ENCODE measurements around the gene KRT6A.

KRT6A gene

DNA sequence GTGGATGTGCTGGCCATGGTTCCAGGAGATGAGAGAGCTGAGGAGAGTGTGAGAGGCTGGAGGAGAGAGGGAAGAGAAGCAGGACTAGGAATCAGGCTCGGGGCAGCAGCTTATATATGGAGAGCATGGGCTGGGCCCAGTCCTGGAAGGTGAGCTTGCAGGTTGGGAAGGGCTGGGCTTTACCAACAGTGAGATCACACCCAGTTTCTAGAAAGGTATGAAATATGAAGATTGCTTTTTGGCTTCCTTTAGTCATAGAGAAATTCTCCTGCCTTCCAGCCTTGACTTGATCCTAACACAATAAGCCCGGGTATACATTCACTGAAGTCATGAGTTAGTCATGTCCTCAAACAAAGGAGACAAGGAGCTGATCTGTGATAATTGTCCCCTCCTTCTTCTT, at the start of gene KRT6A:
Gene KRT6A (minus strand): TSS at position 86 of the 400 bp plus-strand sequence. CDS start 69 bp downstream, at position 17.
- no peak for DNase-seq (ENCODE audit: low spot score)

DNA sequence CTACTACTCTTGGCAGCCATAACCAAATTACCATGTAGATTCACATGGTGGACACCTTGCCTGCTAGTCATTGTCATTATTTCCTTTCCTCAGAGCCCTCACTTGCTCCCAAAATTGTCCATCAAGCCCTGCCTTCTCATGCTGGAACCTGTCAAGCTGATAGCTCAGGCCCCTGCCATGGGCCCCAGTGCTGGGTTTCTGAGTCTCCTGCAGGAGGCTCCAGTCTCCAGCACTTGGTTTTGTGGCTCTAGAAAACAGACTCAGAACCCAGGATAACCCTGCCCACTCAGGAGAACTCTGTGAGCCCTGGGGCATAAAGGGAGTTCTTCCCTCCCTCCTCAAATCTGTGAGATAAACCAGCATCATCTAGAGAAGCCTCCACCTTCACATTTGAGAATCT, 49.1 kb upstream of the KRT6A start:
- no peak for DNase-seq (ENCODE audit: low spot score)

DNA sequence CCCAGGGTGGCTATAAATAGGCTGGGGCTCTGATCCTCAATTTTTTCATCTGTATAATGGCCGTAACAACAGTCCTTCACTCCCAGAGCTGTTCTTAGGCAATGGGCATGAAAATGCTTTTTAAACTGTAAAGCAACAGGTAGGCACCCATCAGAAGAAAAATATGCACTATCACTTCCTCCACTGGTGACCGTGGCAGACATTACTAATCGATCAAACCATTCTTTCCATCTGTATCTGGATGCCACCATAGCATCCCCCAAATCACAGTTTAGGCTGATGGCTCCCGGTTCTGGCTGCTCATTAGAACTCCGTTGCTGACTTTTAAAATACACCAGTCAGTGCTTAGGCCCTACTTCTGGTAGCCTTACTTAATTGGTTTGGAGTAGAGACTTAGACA, 48.7 kb upstream of the KRT6A start:
- DNase-seq (ENCODE audit: low spot score) = no peak

DNA sequence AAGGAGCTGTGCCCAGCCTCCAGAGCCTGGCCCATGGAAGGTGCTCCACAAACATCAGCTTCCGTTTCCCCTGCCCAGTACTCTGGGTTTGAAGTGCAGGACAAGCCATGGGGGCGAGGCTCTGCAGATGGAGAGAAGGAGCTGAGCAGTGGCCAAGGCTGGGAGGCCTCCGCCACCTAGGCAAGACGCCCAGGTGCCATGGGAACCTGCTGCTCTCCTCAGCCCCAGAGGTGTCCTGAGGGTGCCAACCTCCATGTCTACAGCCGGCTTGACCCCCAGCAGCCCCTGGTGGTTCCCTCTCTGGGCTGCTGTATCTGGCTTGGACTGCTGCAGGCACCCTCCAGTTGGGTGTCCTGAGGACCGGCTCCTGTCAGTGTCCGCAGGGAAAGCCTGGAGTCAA, 47.5 kb upstream of the KRT6A start:
- no peak for DNase-seq (ENCODE audit: low spot score)

DNA sequence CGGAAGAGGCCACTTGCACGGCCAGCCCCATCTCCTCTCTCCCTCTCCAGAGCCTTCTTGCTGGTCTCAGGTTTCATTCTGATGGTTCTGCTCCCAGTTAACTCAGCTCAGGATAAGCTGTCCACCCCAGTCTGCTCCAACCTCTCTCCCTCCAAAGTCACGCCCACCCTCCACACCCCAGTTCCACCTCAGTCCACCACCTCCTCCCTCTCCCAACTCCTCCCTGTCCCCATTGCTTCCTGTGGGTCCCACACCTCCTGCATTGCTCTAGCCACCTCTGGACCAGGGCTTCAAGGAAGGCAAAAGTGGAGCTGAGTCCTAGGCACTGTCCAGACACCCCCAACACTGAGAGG, 46.7 kb upstream of the KRT6A start:
- DNase-seq (ENCODE audit: low spot score) = no peak

DNA sequence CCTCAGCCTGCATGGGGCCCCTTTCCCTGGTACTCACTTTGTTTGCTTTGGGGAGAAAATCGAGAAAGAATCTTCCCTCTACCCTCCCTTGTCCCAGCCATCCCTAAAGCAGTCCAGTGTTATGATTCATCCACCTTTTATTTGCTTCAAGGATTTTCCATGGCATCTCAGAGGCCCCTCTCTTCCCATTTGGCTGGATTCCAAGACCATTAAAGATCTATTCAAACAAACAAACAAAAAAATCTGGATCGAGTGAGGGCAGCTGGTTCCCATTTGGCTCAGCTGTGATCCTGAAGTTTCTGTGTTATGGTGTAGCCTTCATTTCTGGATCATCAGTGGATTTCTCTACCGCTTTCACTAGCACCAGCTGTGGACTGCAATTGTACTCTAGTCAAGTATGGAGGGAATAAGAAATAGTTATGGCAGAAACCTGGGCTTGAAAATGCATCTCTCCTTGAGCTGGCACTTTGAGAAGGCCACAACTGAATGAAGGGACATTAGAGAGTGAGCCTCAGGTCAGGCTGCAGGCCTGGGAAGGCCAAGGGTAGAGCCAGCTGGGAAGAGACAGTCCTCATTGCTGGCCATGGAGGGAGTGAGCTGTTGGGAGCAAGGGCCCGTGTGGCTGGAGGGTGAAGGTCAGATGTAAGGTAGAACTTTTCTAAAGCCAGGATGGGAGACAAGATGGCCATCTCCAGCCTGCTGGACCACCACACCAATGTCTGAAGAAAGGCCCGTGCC, 46.2 kb upstream of the KRT6A start:
- no peak for DNase-seq (ENCODE audit: low spot score)

DNA sequence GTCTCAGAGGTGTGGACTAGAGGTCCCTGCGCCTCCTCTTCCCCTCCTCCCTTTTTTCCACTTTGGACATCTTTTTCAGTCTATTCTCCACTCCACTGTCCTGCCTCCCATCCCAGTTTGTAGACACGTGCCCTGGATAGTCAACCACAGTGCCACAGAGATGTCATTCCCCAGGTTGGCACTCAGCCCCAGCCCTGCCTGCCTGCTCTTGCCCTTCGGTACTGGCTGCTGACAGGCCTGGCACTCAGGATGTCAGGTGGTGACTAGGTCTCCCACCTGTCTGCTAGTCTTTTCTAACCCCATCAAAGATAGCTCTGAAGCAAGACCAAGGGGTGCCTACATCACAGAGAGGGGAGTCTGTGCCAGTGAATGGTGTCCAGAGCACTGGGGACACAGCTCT, 44.0 kb upstream of the KRT6A start:
- DNase-seq (ENCODE audit: low spot score) = no peak

DNA sequence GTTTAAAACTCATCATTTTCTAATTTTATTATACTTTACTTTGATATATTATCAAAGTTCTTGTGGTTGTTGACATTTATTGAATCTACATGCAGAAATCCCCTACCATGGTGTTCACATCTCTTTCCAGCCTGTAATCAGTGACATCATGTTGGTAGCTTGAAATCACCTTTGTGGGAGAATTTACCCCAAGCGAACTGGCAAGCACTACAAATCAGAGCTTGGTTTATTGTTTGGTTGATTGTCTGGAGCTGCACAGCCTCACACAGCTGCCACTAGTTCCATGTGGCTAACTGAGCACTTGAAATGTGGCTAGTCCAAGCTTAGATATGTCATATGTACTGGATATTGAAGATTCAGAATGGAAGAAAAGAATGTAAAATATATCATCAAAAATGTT, 42.5 kb upstream of the KRT6A start:
- DNase-seq (ENCODE audit: low spot score) = no peak

DNA sequence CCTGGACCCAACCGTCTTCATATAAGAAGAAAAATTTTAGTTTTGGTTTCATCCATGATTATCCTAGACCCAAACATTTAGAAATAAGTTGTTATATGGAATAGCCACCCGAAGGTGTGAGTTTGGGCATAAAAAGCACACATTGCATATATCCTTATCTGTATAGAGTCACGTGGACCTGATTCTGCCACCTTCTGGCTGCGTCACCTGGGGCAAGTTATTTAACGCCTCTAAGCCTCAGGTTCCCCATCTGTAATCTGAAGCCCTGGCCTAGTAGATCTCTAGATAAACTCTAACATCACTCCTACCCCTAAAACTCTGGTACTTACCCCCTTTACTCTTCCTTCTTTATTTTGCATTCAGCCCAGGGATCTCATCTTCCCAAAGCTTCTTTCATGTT, 41.4 kb upstream of the KRT6A start:
- no peak for DNase-seq (ENCODE audit: low spot score)

DNA sequence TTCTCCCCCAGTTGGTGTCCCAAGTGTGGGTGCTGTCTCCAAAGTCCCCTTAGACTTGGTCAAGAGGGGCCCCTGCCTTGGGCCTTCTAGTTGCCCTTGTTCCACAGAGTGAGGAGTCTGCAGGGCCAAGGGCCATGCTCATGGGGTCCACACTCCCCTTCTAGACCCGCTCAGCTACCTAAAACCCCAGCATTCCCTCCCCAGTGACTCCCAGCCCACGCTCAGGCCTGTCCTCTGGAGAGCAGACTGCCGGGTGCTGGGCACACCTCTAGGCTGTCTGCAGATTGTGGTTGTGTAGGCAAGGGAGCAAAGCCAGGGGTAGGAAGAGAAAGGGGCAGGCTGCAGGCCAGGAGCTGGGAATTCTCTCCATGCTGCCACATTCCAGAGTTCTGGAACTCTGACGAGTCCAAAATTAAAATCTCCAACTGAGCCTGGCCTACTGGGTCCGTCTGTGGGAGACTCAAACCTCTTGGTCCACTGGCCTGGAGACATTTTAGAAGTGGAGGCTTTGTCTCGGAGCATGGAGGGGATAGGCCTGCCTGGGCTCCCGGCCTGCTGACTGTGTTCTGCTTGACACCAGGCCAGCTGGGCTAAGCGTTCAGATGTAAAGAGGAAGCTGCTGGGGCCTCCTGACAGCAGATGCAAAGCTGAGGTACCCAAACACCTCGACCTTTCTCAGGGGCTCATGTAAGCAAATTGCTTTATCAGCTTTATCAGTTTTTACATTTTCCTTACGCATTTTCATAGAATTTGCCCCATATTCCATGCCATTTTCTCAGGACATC, 40.8 kb upstream of the KRT6A start:
- no peak for DNase-seq (ENCODE audit: low spot score)

DNA sequence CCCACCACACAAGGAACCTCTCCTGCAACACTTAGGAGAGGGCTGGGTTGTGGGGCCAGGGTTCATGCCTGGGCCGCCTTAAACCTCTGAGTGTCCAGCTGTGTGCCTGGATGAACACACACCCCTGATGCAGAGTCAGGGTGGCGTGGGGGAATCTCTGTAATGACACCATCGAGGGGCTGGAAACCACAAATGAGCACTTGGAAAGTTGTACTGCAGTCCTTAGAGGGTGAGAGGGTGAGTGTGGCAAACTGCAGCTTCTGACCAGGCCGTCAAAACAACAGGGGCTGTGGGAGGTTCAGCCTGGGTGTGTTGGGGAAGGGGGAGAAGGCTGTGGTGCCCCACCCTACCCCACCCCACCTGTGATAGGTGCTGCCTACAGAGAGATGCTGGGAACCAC, 39.6 kb upstream of the KRT6A start:
- DNase-seq (ENCODE audit: low spot score) = no peak

DNA sequence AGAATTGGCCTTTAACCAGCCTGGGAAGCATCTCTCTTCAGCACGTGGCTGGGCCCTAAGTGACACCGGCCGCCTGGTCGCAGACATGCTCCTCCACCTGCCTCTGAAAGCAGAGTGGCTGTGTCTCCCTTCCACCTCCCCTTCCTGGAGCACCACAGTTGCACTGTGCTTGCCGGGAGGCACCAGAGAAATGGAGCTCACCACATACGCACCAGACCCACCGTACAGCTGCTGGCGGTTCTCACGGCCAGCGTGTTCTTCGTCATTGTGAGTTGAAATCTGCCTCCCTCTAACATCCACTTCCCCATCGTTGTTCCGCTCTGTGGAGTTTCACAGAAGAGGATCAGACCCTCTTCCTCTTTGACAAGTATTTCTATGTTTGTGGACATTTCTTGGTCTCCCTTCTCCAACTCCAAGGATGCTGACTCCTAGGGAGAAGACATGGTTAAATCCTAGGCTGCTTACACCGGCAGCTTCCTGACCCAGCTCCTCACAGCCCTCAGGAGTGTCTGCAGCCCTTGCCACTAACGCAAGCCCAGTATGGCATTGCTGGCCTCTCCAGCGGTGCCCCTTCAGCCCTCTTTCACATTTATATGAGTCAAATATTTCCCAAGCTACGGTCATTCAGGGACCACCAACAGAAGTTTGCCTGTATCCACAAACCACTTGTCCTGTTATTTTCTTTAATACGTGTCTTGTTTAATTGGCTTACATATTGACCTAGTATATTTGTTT, 38.7 kb upstream of the KRT6A start:
- no peak for DNase-seq (ENCODE audit: low spot score)

DNA sequence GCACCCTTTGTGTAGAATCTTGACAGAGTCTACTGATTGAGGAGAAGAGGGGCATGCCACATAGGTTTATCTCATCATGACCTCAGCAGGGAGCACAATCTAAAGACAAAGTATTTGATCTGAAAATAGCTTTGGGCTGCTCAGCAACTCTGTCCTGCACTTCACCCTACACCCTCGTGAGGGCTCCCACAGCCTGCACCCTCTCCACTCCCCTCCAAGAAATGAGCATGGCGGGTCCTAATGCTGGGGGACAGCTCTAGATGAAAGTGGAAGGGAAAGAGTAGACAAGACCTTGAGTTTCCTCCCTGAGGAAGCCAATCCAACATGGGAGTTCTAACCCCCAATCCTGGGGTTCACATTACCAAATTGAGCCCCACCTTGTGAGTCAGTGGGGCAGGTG, 37.8 kb upstream of the KRT6A start:
- DNase-seq (ENCODE audit: low spot score) = no peak

DNA sequence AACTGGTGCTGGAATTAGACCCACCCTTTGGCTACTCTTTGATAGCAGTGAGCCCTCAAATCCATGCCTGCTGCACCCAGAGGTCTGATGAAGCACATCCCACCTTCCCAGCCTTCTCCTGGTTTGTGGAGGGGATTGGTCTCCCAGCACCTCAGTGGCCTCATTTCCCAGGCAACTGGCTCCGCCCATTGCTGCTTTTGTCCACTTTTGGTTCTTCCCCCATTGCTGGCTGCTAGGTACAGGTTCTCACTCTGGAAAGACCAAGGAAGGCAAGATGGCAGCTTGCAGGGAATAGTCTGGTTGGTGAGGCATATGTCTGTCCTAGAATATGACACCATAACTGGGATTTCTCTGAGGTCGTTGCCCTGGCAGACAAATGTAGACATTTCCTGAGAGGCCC, 37.3 kb upstream of the KRT6A start:
- DNase-seq (ENCODE audit: low spot score) = no peak

DNA sequence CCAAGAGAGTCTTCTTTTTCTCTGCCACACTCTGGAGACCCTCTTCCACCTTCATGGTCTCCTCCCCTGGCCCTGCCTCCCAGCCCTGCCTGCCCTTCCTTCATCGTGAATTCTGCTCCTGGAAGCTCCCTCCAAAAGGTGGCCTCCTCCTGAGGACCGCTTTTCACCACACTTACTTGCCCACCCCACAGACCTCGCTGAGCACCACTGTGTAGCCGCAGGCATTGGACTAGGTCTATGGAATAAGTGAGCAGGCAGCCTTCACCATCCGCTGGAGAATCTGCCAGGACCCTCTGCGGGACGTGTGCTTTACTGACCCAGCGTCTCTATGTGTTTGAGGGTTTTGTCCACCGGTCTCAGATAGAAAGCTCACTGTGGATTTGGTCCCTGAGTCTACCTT, 36.8 kb upstream of the KRT6A start:
- DNase-seq (ENCODE audit: low spot score) = no peak

DNA sequence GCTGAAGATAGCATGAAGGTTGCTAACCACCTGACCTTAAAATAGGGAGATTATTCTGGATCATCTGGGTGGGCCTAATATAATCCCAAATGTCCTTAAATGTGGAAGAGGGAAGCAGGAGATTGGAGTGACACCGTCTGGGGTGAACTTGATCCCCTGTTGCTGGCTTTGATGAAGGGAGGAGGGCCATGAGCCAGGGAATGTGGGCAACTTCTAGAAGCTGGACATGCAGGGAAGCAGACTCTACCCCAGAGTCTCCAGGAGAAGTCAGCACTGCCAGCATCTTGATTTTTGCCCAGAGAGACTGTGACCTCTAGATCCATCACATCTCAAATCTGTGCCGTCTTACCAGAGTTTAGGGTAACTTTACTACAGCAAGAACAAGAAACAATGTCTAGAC, 36.4 kb upstream of the KRT6A start:
- DNase-seq (ENCODE audit: low spot score) = no peak

DNA sequence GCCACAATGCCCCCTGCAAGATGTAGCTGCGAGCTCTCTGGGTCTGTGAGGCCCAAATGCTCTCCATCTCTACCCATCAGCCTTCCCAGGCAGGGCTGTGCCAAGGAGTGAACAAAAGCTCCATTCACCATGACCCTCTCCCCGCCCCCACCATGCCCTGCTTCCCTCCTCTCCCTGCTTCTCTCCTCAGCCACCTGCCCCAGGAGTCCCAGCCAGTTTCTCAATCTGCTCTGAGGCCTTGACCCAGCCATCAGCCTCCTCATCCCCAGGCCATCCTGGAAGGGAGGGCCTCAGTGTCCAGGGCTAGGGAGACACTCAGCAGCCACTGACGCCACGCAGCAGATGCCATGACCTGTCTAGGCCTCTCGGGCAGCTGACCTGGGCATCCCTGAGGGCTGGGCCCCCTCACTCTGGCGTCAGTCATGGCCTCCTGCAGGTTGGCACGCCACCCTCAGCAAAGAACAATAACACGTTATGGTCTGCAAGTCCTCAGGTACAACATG, 35.6 kb upstream of the KRT6A start:
- DNase-seq (ENCODE audit: low spot score) = no peak

DNA sequence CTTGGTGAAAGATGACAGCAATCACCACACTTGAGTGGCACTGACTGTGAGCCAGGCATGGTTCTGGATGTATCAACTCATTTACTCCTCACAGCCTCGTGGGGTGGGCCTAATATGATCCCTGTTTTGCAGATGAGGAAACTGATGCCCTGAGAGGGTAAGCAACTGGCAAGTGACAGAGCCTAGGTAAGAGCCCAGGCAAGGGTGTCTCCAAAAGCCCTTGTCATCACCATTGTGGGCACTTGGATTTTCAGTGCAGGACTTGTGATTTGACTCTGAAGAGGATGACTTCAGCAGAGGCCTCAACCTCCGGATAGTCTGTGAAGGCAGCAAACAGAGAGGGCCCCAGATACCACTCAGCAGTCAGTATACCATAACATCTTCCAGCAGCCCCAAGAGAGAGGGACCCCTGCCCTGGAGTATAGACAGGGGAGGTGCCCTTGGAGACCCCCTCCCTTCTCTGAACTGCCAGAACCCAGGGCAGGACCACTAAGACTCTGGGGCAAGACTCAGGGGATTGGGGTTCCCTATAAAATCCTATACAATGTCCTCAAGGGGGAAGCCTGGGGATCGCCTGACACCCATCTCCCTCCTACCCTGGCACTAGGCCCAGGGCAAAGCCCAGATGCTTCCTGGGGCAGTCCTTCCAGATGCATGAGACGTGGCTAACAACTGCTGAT, 34.2 kb upstream of the KRT6A start:
- DNase-seq (ENCODE audit: low spot score) = no peak

DNA sequence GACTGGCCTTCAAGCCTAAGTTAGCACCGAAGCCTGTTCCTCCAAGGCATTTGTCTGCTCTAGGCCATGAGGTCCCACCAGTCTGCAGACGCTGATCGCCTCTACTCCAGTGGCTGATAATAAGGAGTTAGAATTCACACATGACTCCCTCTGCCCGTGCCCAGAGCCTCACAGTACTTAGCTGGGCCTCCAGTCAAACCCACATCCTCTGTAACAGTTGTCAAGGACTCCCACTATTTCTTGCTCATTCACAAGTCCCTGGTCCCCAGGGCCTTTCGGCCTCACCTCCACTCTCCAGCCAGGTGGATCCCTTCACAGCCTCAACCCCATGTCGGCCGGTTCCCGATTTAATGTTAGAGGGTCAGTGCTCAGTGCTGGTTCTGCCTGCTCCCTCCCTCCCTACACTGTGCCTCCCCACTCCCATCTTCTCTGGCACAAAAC, 33.5 kb upstream of the KRT6A start:
- DNase-seq (ENCODE audit: low spot score) = no peak

DNA sequence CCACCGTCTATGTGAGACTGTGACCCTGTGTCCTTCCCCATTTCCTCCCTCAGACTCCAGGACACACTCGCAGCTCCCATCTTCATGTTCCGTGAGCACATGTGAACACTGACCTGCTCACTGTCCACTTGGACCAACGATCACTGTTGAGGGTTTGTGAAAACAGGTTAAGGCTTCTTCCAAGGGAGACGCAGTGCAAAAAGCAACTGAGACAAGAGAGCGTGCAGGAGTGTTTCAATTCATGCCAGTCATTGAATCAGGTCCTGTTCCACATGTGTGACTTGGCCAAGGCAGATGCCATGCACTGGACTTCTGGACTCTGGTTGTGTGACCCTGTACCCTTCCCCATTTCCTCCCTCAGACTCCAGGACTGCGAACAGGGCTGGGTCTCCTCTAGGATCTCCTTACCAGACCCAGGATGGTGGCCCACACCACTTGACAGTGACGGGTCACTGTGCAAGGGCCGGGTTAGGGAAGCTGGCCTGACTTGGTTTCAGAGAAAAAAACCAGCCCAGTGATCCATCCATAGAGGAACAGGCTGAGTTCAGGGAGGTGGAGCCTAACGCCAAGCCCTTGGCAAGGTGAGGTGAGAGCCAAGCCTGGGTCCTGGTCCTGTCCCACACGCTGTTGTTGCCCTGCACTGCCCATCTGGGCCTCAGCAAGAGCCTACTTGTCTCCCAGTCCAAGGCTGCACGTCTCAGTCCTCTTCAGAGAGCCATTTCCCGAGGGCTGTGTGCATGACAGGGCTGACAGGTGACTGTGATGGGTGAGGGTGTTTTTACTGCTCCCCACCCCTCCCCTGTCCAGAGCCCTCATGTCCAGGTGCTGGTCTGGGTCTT, 32.8 kb upstream of the KRT6A start:
- DNase-seq (ENCODE audit: low spot score) = no peak

DNA sequence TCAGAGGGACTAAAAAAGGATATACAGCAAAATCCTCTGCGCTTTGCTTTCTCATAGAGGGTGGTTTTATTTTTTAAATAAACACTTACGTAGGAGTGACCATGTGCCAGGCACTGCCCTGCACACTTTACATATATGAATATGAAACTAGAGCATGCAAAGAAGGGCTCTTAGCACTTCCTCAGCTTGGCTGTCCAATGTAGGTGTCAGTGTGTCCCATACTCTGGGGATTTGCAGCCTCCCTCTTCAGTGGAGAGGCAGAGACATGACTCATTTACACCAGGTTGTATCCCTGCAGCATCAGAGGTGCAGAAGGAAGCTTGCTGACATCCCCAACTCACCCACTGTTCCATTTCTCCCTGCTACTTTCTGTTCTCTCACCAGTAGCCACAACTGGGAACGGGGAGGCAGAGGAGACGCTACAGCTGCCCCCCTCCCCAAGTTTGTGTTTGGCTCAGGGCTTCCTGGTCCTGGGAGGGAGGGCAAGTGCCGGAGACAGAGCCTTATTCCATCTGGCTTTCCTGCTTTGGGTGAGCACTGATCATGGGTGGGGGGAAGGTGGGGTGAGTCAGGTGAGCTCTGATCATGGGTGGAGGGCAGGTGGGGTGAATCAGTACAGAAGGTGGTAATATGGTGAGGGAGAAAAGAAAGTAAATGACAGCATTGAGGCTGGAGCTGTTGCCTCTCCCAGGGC, 32.0 kb upstream of the KRT6A start:
- no peak for DNase-seq (ENCODE audit: low spot score)

Measured in hematopoietic multipotent progenitor cell treated with erythropoietin and hydrocortisone succinate and interleukin-3 and kit ligand, for 15 days (in vitro differentiated cells).